LoVo (cell line): Measurements from ENCODE around the gene FGF14.

Source experiments
- DNase-seq: peaks from one replicate; pipeline ENCODE4 v3.0.0-alpha.2; 2016; ENCODE audit warnings: low spot score

Gene FGF14

GRCh38 chr13:102310691-102311418 lies 91.0 kb downstream of the FGF14 start:
- no peak for DNase-seq

DNA sequence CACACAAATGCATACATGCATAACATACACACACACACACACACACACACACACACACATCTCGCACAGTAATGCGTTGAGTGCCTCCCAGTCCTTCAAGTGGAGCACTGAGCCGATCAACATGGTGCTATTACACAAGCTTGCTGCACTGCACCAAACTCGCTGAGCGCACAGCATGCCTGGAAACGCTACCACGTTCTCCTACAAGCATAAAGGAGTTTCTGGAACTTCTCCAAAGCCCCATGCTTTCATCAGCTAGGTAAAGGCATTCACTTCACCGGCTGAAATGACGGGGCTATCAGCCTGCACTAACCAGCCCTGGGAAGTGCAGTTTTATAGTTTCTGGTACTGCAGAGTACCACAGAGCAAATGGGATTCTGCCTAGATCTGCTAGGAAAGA lies 92.7 kb downstream of the FGF14 start:
- no peak for DNase-seq

DNA sequence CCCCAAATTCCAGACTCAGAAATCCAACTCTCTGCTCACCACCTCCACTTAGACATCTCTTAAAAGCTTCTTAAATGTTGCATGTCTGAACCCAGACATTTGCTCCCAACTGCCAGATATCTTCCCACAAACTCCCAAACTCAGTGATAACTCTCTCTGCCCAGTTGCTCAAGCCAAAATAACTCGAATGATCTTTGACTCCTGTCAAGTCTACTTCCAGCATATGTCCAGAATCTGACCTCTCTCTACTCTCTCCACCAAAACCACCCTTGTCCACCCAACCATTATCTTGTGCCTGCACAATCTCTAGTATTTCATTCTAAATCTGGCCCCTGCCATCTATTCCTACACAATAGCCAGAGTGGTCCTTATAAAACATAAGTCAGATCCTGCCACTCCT lies 99.3 kb downstream of the FGF14 start:
- DNase-seq = no peak

DNA sequence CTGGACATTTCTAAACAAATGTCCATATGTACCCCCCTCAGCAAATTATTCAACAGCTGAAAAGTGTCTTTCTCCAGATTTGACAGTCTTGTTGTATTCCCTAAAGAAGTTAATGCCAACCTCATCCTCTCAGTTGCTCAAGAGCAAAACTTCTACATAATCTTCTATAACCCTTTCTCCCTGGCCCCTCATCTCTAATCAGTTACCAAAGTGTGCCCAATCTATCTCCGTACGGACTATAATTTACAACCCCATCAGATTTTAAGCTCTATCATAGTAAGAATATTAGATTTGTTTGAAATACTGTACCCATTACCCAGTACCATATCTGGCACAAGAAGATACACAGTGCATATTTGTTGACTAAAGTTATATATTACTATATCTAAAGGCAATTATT lies 101.5 kb downstream of the FGF14 start:
- no peak for DNase-seq

GRCh38 chr13:102299366-102299765 lies 102.5 kb downstream of the FGF14 start:
- no peak for DNase-seq

DNA sequence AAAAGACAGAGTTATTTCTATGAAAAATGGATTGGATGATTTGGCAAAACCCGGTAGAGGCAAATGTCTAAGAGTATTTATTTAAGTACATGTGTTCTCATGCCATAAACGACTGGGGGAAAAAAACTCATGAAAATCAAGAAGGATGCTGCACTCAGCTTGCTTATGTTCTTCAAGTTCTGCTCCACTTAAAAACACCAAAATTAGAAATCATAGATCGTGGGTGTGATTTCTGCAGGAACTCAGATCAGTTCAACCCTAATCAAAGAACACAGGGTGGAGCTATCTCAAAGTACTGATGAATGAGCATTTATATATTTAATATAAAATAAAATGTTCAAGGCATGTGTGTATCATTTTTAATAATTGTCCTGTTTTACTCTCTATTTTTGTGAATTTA lies 103.8 kb downstream of the FGF14 start:
- DNase-seq = no peak

- DNase-seq = no peak
Measured at GRCh38 chr13:102295316-102296048, 106.4 kb downstream of the FGF14 start.

GRCh38 chr13:102294407-102295018 lies 107.3 kb downstream of the FGF14 start:
- DNase-seq = no peak

- no peak for DNase-seq
Measured at GRCh38 chr13:102293723-102294122, 108.1 kb downstream of the FGF14 start.

DNA sequence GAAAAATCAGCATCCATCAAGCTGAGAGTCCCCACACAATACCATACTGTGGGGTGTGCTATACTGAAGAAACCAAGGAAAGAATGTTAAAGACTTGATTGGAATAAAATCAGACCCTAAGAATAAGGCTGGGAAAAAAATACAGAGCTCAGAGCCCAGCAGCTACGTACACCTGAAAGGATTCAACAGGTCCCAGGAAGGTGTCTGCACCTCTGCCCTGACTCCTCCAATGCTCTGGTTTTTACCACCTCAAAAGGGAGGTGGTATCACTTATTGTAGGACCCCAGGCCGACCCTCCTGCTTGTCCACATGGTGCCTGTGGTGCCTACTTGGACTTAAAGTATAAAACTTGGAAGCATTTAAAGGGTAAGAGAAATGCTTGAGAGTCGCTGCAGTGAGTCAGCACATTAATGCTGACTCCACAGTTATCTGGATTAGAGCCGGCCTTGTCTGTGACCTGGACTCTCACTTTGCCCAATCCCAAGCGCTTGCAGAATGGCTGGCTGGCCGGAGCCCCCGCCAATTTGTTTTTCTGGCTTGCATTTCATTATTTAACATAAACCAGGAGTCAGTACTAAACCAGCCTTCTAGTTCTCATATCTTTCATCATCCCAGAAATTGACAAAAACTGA lies 110.1 kb downstream of the FGF14 start:
- DNase-seq = no peak

GRCh38 chr13:102289606-102290005 lies 112.2 kb downstream of the FGF14 start:
- no peak for DNase-seq

DNA sequence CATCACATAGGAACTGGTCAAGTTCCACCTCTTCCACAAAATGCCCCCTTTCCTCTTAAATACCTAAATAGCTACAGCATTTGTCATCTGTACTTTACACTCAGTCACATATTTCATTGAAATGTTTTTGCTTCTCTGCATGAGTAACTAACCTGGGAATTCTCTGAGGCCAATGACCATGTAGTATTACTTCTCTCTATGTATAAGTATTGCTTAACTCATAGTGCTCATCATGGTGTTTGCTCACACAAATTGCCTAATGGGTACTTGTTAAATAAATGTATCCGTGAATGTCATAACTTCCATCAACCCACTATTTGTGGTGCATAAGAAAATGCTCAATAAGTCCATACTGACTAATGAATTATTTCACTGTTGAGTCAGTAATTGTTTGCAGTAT lies 115.5 kb downstream of the FGF14 start:
- DNase-seq = no peak

GRCh38 chr13:102280366-102280765 lies 121.5 kb downstream of the FGF14 start:
- DNase-seq = no peak

- no peak for DNase-seq
Measured at GRCh38 chr13:102277286-102277685, 124.6 kb downstream of the FGF14 start.

DNA sequence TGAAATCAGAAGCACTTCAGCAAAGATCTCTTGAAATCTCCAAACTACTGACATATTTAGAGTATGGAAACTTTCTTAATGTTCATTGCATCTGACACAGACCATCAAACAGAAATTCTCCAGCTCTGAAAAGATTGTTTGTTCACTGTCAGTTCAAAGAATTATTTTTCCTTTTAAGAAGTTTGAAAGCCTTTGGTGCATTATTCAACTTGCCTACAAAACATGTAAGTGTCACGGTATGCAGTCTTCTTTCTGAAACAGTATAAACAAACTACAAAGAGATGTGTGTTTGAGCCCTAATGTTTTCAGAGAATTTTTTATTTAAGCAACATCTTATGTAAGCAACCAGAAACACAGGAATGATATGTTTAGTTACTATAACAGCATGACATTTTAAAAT lies 125.4 kb downstream of the FGF14 start:
- DNase-seq = no peak

DNA sequence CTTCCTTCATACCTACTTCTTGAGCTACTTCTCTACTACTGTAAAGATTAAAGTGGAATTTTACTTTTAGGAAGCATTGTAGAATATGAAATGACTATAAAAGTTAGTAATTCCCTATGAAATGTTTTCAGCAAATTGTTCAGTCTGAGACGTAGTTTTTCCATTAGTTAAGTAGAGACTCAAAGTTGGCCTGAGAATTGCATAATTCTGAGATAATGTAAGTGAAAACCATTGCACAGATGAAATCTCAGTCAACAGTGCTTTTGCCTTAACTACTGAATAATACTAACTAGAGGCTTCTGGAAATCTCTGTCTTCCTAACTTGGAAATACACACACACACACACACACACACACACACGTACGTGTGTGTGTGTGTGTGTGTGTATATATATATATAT lies 125.9 kb downstream of the FGF14 start:
- DNase-seq = no peak

GRCh38 chr13:102273111-102273510 lies 128.7 kb downstream of the FGF14 start:
- no peak for DNase-seq

DNA sequence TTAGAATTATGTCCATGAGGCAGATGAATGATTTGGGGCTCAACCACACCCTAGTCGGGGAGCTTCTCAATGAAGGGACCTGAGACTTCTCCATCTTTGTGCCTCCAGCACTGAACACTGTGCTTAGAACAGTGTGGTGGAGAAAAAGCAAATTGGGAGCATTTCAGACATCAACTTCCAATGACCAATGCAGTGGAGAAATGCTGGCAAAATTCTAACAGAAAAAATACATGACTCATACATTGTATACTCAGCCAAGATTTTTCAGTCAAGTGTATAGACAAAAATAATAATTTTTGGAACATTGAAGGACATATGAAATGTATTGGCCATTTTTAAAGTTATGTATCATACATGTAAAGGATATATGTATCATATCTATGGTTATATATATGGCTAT lies 134.7 kb downstream of the FGF14 start:
- DNase-seq = no peak

- no peak for DNase-seq
Measured at GRCh38 chr13:102261809-102262208, 140.0 kb downstream of the FGF14 start.

- no peak for DNase-seq
Measured at GRCh38 chr13:102261316-102261715, 140.5 kb downstream of the FGF14 start.

- DNase-seq = no peak
Measured at GRCh38 chr13:102260256-102260655, 141.6 kb downstream of the FGF14 start.

DNA sequence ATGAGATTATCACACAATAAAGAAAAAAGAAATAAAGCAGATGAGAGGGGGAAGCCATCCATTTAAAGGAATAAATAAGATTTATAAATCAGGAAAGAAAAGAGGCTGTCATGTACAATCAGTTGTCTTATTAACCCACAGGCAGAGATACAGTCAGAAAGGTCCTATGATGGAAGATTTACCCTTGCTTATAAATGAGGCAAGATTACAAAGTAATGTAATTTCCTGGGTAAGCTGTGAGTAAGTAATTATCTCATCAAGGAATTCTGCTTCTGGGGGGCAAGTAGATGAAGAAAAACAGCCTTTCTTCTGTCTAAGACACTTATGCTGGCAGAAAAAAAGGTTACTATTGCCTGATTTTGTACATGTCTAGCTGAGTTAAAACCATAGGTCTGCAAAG lies 146.4 kb downstream of the FGF14 start:
- no peak for DNase-seq

GRCh38 chr13:102251817-102252216 lies 150.0 kb downstream of the FGF14 start:
- no peak for DNase-seq
